Tongue (tissue), 2 donors: ENCODE data around the gene ACVR1C. TPM values are rescaled to one million over a fixed set of nuclear protein-coding genes. Genes with fewer than 3 reads are reported as not detected.

Experiments
- DNase-seq: peaks from one replicate; pipeline ENCODE4 v3.0.0-alpha.2; 2015
- total RNA-seq: library from RNA; depleted of rRNA; stranded (reverse); fragments of >200 nt; gene quantifications from one replicate; pipeline ENCODE4 v1.2.3, GENCODE V29; 2014

ACVR1C gene
- total RNA-seq = 0.10 TPM

DNA sequence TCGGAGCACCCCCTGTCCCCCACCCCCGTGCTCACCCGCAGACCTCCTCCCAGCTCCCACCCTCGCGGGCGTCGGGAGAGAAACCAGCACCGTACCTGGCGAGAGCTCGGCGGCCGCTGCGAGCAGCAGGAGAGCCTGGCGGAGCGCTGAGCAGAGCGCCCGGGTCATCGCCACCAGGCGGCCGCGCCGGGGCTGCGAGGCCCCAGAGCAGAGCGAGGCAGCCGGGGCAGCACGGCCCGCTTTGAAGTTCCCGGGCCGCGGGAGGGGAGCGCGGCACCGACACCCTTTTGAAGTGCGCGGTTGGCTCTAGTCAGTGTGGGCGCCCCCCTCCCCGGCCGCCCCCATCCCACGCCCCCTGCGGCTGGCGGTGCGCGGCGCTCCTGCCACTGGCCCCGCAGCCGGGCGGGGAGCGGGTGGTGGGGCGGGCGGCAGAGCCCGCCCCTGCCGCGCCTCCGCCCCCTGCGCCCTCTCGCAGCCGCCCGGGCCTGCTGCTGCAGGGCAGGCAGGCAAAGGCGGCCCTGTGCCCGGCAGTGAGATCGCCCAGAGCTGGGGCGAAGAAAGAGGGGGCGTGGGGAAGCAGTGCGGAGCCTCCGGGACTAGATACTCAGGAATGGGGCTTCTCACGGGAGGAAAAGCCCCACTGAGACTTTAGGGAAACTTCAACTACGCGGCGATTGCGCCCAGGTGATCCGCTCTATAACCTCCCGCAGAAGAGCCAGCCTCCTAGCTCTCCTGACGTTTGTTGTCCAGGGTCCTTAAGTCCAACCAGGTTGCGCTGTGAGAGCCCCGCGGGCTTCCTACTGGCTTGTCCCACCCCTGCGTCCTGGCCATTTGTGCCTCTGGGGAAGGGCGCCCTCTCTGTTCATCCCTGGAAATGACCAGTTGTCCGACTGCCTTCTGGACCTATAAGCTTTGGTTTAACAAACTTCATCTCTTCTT is at the start of gene ACVR1C:
ACVR1C (minus strand) TSS at position 388 of the 939 bp plus-strand sequence; CDS start at position 168, 220 bp downstream.
- peak; percentile 69 for DNase-seq

DNA sequence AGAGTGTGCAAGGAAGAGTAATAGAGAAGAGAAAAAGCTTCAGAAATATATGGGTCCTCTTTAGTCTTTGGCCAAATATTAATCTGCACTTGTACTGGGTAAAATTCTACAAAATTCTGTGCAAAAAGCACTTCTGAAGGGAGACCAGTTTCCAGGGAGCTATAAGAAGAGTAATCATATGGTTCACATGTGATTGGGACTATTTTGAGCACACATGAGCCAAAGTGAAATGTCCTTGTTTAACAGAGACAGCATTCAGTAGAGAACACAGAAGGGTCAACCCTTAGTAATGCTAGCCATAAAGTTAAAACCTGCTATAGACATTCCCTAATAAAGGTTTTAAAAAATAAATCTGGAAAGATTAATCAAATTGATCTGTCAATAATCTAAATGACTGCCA is 49.3 kb upstream of the ACVR1C start:
- DNase-seq = no peak

DNA sequence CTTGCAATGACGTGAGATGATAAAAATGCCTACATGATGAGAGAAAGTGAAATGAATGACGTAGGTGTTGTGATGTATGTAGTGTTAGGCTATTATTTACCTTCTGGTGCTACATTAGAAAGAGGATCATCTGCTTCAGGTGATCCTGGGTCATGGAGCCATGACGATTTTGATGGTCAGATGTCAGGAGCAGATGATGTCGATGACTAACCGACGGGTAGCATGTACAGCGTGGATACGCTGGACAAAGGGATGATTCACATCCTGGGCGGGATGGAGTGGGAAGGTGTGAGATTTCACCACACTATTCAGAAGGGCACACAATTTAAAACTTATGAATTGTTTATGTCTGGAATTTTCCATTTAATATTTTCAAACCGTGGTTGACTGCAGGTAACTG is 43.5 kb upstream of the ACVR1C start:
- no peak for DNase-seq

DNA sequence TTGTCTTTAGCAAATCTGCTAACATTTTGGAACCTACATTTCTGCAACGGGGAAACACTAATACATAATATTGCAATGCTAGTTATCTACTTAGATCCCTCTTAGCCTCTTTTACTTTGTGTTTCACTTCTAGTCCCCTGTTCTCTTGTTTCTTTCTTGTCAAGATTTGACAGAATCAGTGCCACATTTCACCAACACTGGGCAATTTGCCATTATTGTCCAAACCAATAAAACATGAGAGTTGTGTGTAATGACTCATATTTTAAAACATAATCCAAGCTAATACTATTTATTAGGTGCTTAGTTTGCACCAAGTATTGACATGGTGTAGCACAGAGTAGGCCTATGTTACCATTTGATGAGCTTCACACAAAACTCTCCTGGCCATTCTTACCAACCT is 33.7 kb upstream of the ACVR1C start:
- DNase-seq = no peak

DNA sequence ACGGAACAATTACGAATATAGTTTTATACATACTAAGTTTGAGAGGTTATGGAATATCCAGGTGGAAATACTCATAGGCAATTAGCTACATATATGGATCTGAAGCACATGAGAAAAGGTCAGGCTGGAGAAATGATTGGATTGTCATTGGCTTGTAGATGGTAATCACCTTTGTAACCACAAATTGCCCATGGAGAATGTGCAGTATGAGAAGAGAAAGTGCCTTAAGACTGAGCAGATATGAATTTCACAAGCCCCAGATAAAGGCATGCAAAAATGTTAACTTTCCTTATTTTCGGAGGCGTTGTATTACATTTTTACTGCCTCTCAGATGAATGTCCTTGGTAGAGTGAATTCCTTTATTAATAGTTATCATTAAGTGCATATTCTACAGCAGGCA is 33.1 kb upstream of the ACVR1C start:
- no peak for DNase-seq

DNA sequence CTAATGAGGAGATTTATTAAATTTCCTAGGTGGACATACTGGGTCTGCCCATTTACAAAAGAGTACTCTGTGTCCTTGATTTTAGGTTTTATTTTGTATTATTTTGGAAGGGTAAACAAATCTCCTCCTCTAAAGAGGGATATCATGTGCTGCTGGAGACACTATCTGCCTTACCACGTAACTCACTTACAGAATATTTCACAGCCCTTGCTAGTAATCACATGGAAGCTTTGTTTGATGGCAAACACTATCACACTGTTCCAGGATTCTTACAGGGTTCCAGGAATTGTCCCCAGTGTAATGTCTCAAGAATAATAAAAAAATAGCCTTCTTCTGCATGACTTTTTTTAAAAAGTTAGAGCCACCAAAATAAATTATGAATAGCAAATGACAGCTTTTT is 29.2 kb upstream of the ACVR1C start:
- no peak for DNase-seq

DNA sequence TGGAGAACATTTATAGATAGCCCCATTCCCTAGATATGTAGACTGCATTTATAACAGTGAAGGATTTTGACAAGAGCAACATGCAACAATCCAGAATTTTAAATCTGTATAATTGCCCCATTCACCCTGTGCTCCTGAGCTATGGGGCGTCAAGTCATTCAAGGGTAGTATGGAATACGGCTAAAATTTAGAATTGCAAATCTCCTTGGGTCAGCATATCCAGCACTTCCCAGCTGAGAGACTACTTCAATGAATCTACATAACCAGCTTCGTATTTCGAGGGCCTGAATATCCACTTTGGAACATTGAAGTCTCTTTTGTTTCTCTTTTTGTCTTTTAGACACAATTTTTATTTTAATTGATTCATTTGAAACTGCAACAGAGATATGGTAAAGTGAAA is 28.4 kb upstream of the ACVR1C start:
- no peak for DNase-seq

DNA sequence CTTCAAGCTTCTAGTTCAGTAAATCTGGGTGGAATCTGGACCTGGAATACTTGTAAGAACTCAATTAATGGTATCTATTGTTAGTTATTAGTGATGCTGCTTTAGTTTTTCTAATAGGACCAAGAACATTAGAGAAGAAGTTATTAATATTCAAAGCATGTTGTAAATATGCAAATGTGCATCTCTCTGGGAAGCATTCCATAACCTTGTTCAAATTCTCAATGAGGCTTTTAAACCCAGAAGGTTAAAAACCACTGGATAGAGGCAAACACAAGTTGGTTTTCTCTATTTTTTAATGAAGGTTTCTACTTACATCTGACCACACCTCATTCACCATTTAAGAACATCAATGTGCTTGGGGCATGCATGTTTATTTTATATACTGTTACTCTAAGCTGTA is 16.1 kb upstream of the ACVR1C start:
- DNase-seq = no peak

DNA sequence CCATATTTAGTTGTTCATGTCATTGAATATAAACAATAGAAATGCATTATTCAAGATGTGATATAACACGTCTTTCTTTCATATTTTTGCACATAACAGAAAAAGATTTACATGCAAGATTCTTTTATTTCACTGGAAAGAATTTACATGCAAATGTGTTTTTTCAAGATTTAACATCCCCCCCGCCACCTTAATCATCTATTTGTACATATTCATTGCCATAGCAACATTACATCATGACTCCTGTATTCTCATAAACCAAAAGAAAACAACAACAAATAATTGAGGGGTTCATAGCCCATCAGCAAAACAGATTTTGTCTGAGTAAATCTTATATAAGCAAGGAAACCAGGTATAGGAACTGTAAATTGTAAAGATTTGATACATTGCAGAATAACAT is 3.2 kb upstream of the ACVR1C start:
- no peak for DNase-seq

DNA sequence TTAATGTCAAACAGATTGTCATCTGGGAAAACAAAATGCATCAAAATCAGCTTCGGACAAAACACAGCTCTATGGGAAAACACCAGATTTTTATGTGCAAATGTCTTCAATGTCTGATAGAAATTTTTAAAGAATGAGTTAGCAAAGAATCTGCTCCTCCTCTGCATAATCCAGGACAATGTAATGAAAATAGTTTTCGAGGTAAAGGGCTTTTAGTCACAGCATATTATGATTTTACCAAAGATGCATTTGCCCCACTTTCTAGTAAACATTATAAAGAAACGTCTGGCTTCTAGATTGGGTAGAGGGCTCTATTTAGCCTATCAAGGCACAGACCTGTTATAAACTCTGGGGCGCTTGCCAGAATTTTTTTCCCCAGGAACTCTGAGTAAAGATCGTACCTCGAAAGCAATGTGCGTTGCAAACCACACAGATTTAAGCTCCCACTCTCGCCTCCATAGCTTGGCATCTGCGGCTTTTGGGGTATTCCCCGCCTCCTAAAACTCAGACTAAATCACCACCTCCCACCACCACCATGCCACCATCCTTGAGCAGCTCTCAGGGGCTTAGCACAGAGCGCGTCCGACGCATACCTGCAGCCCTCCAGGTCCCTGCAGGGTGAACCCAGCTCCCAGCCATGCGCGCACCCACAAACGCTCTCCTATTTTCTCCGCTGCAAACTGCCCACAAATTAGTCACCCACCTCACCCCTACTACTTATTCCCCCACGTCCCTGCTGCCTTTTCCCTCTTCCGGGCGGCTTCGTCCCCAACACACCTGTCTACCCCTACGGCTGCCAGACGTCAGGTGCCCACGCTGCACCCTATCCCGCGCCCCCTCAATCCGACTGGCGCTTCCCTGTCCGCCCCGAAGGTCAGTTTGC is 829 bp downstream of the ACVR1C start:
- DNase-seq = peak; percentile 2

DNA sequence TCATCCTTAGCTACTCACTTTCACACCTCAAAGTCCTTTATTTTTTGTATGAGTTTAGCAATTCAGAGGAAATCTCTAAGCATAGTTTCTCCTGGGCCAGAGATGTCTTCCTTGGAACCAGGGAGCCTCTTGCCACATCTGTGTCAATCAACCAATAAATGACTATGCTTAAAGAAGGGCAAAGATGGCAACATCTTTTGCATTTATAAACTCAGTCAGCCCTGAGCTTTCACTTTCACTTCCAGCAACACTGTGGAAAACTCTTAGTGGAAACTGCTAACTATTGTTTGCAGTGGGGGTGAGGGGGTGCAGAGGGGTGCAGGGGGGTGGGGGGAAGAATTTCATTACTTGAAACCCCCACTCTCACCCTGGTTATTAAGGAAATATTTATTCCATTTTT is 3.4 kb downstream of the ACVR1C start:
- DNase-seq = no peak

DNA sequence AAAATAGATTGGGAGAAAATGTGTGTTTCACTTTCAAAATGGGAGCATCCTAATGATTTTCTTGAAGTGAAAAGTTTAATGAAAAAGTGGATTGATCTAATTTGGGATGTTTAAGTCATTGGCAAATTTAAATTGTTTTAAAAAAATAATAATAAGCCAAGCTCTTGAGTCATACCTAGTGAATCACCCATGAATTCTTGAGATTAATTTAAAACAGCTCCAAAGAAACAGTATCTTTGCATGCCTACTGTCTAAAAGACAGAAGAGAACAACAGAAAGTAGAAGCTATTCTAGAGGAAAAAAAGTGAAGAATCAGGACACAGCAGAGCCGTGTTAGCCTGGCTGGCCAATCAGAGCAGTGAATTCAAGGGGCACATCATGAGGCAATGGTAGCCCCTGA is 7.7 kb downstream of the ACVR1C start:
- no peak for DNase-seq

DNA sequence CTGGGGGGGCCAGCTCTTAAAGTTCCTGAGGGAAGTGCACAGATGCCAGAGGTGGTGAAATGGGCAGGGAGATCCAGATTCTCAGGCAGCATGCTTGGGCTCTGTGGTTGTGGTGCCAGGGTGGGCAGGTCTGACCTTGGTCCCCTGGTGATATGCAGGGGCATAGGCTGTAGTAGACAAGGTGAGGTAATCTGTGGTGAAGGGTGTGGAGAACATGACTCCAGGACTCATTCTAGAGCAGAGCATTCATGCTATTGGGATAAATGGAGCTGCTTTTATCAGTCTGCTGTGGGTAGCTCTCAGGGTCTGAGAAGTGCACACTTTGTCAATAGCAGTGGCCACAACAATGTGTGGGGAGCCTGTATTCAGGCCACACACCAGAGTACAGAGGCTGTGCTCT is 16.9 kb downstream of the ACVR1C start:
- no peak for DNase-seq

DNA sequence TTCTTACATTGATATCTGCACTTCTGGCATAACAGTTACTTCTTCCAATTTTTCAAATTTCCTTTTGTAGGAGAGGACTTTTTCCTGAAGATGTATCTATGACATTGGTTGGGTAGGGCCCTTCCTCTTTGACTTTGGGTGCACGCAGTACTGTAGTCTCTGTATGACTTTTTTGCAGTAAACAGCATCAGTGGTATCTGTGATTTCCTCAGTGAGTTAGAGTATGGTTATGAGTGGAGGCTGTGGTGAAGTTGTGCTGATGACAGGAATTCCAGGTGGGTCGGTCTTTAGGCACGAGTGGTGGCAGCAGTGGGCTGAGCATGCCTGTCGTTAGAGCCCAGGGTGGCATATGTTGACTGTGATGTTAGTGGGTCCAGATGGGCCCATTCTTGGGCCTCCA is 17.6 kb downstream of the ACVR1C start:
- no peak for DNase-seq

DNA sequence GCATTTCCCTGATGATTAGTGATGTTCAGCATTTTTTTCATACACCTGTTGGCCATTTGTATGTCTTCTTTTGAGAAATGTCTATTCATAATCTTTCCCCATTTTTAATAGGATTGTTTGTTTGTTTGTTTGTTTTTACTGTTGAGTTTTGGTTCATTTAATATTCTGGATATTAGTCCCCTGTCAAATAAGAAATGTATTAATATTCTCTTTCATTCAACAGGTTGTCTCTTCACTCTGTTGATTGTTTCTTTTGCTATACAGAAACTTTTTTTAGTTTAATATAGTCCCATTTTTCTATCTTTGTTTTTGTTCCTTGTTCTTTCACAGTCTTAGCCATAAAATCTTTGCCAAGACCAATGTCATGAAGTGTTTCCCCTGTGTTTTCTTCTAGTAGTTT is 22.1 kb downstream of the ACVR1C start:
- no peak for DNase-seq

DNA sequence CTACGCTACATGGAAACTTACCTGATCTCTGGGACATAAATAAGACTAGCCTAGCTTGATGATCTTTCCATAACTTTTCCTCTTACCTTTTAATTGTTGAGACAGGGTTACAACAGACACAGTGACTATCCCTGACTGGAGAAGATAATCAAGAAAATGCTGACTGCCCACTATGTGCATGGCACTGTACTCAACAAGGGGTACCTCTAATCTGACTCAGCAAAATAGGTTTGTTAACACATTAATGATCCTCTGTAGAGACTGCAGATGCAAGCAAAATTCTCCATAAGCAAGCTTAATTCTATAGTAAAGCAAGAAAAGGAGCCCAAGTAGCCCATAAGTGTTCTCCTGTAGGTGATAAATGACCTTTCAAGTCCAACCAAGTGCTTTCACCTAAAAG is 25.5 kb downstream of the ACVR1C start:
- no peak for DNase-seq

DNA sequence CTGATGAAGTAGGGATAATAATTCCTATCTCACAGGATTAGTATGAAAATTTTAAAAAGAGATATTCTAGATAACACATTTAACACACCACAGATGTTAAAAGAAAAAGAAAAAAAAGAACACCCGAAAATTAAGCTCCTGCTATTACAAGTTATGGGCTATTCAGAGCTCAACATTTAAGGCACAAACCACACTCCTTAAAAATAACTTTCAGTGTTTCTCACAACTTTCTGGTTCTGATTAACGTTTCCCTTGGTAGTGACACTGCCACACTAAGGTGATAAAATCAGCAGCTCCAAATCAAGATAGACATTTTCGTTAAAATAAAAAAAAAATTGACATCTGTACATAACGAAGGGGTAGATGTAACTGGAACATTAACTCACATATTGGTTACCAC is 26.9 kb downstream of the ACVR1C start:
- no peak for DNase-seq

DNA sequence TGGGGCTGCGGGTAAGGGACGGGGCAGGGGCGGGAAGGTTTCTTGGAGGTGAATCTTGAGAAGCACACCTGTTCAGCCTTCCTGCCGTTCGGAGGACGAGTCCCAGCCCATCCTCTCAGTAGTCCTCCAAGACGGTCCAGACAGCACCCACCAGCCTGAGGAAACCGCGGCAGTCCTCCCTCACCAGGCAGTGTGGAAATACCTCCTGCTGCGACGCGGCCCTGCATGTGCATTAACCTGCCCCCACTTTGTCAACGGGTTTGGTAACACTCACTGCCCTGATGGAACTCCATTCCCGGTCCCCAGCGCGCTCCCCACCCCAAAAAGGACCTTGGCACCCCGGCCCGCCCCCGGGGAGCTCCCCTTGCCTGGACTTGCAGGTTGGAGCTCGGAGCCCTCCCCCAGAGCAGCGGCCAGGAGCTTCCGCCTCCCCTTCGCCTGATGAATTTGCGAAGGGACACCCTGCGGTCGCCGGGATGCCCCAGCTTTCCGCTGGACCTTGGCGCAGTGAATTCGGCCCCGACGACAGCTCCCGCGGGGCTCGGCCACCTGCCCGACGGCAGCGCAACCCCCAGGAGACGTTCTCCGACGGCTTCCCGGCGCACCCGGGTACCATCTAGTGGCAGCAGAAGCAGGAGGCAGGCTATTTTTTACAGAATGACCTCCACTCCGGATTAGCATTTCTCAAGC is 31.5 kb downstream of the ACVR1C start:
- DNase-seq = peak; percentile 23

DNA sequence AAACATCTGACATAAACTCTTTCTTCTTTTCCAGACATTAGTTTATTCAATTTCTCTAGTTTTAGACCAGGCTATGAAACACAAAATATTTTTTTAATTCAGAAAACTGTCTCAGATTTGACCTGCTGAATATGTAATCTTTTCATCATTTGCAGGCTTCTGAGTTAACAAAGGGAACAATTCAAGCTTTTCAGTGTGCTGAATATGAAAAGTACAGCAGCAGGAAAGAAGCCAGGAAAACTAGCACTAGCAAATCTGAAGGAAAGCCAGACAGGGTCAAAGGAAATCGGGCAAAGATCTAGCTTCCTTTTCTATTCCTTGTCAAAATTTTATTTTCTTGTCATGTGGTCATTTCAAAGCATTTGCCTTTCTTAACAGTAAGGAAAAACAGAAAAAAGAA is 35.3 kb downstream of the ACVR1C start:
- peak; percentile 5 for DNase-seq

DNA sequence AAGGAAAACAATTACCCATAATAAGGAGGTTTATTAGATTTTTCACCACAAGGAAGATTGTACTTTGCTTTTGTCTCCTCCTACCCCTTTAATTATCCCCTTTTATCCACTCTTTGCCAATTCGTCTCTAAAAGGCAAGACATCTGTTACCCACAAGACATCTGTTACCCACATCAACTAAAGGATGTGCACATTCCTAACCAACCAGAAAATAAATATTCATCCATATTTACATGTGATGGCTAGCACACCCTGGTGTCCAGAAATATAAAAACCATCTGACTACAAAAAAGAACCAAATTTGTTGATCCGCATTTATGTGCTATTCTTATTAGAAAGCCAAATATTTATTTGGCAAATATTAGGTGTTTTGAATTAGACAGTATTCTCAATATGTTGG is 35.7 kb downstream of the ACVR1C start:
- DNase-seq = peak; percentile 17

DNA sequence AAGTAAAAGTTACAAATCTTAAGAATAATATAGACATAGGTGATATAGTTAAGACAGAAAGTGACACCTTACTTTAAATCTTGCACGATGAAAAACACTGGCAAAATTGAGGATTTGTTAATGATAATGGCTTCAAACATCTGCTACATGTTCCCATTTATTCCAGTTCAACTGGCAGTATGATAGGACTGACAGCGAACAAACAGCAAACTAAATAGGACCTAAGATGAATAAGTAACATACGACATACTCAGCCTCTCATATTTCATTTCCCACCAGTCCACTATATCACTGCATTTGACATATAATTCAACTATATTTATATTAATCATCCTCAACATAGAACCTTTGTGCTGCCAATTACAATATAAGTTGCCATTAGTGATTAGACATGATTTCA is 36.3 kb downstream of the ACVR1C start:
- DNase-seq = no peak

DNA sequence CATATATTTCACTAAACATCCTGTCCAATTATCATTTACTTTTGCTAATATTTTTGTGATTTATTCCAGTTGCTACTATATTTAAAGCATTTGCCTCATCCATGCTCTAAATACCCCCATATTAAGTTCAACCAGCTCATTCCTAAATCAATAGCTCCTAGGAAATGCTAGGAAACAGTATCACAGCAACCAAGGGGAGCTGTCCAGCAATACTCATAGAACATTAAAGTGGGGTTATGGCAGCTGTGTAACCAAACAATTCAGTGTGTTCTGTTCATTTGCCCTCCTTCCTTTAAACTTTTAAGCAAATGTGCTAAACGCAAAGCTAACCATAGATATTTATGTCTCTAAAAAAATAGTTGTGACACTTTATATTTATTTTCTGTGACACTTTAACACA is 41.1 kb downstream of the ACVR1C start:
- peak; percentile 7 for DNase-seq

DNA sequence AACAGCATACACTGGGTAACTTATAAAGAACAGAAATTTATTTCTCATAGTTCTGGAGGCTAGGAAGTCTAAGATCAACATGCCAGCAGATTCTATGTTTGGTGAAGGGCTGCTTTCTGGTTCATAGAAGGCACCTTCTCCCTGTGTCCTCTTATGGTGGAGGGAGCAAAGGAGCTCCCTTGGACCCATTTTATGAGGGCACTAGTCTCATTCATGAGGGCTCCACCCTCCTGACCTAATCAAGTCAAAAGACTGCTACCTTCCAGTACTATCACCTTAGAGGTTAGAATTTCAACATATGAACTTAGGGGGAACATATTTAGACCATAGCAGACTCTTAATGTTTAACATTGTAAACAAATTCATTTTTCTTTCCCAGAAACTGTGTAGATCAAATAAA is 54.5 kb downstream of the ACVR1C start:
- no peak for DNase-seq
